Panc1 (cell line): ENCODE results near the gene ACSM3. TPM values are rescaled to one million over a fixed set of nuclear protein-coding genes. Genes with fewer than 3 reads are reported as not detected.

Experiments used
- ATAC-seq: fragments of 200-7000 bp; cut with Tn5 transposase; 2 replicates; pipeline ENCODE4 v1.9.1; 2020; ENCODE audit warnings: mild to moderate bottlenecking, moderate library complexity
- BruUV-seq: library from RNA; stranded (reverse); fragments of 400-500 nt; replicated peaks from 2 replicates; lab custom pipeline; 2021; lab: Mats Ljungman, UMichigan
- CTCF ChIA-PET: fragments of 300-600 bp; sonication (Branson Sonifier 250); formaldehyde crosslinking; loops from one replicate; lab custom pipeline; 2022; ENCODE audit warnings: antibody characterized with exemption; lab: Charles Lee
- POLR2A ChIA-PET: fragments of 300-600 bp; sonication (Branson Sonifier 250); formaldehyde crosslinking; loops from one replicate; lab custom pipeline; 2022; ENCODE audit warnings: antibody characterized with exemption; lab: Charles Lee
- DNase-seq: peaks from one replicate; pipeline ENCODE4 v3.0.0-alpha.2; 2010; ENCODE audit warnings: low read depth, low spot score
- H3K27ac ChIP-seq: 2 replicates; pipeline ENCODE4 v1.5.1; 2011; ENCODE audit warnings: mild to moderate bottlenecking, low read length, inconsistent platforms
- H3K27me3 ChIP-seq: fragments of 200-500 bp; sonication (Bioruptor generic); 2 replicates; pipeline ENCODE4 v1.6.0; 2014; ENCODE audit warnings: low read length, inconsistent platforms; ENCODE audit not compliant: control insufficient read depth, insufficient read depth
- H3K36me3 ChIP-seq: fragments of 200-500 bp; sonication (Bioruptor generic); 2 replicates; pipeline ENCODE4 v1.5.1; 2014; ENCODE audit warnings: inconsistent platforms, mild to moderate bottlenecking, low read length, moderate library complexity; ENCODE audit not compliant: control insufficient read depth, insufficient read depth
- H3K4me1 ChIP-seq: 2 replicates; pipeline ENCODE4 v1.5.1; 2011; ENCODE audit warnings: inconsistent platforms, mild to moderate bottlenecking, low read length, moderate library complexity; ENCODE audit not compliant: control insufficient read depth, insufficient read depth
- H3K4me3 ChIP-seq, 2 experiments: 2 replicates each; pipeline ENCODE4 v1.5.1; 2011 to 2012; ENCODE audit warnings: low read depth in 2 of 2, low read length in 2 of 2, mild to moderate bottlenecking in 2 of 2, inconsistent platforms in 1 of 2, moderate library complexity in 1 of 2
- H3K9me3 ChIP-seq: fragments of 200-500 bp; sonication (Bioruptor generic); 2 replicates; pipeline ENCODE4 v1.5.1; 2014; ENCODE audit warnings: low read depth, mild to moderate bottlenecking, inconsistent platforms, low read length, moderate library complexity; ENCODE audit not compliant: control insufficient read depth, insufficient read depth
- POLR2AphosphoS5 ChIP-seq: IDR thresholded peaks from 2 replicates; pipeline ENCODE4 v1.6.1; 2012; ENCODE audit warnings: mild to moderate bottlenecking, low read depth, low read length, moderate library complexity
- REST ChIP-seq, 2 experiments: IDR thresholded peaks; 2 replicates each; pipeline ENCODE4 v1.6.1; 2011 to 2012; ENCODE audit warnings: low read depth in 2 of 2, control low read depth in 1 of 2, low read length in 1 of 2, mild to moderate bottlenecking in 1 of 2, moderate library complexity in 1 of 2; ENCODE audit not compliant: insufficient read depth in 1 of 2
- SIN3A ChIP-seq: IDR thresholded peaks from 2 replicates; pipeline ENCODE4 v1.6.1; 2012; ENCODE audit warnings: low read depth, mild to moderate bottlenecking, low read length, moderate library complexity, borderline replicate concordance; ENCODE audit not compliant: insufficient read depth
- TCF7L2 ChIP-seq: IDR thresholded peaks from 2 replicates; pipeline ENCODE4 v1.6.1; 2011; ENCODE audit warnings: mild to moderate bottlenecking, low read depth, low read length, inconsistent platforms
- in situ Hi-C: cut with HindIII; loops from 2 replicates; pipeline ENCODE4 v1.10.0; 2016; ENCODE audit warnings: low sequenced_read_pairs, low pct_unique_long_range_greater_than_20kb
- intact Hi-C: fragments of 100-400 bp; cut with micrococcal nuclease; formaldehyde crosslinking; loops from one replicate; pipeline ENCODE4 v1.10.0; 2022; ENCODE audit not compliant: unreplicated experiment
- total RNA-seq: library from RNA; stranded (reverse); gene quantifications from one replicate; pipeline ENCODE4 v1.2.1, GENCODE V29; 2021; ENCODE audit not compliant: unreplicated experiment
- TF ChIP-seq, protein P1 (sequence below): fragments of 450-650 bp; IDR thresholded peaks from 2 replicates; pipeline ENCODE4 v1.5.1; 2017; ENCODE audit warnings: mild to moderate bottlenecking

ACSM3 gene
- total RNA-seq, 1 experiment from 2014 or later = 0.44 TPM

DNA sequence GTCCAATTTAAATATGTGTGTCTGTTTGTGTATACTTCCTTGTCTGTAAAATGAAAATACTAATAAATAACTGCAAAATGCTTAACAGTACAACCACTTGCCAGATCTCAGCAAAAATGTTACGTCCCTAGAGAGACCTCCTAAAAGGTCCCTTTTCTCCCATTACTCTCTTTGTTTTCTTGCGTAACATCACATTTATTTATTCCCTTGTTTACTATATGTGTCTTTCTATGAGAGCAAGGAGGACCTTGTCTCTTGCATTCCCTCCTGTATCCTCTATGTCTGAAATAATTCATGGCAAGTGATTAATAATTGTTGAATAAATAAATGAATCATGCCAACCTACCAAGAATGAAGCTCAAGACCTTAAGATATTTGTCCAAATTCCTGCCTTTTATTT lies 1.9 kb downstream of the ACSM3 start:
- TF ChIP-seq SIN3A (no peak), POLR2AphosphoS5 (no peak), TCF7L2 (no peak), REST (IDR thresholded peaks at IDR 0.05; ENCODE audit: insufficient read depth in 1 of 2, low read depth in 2 of 2, low read length in 1 of 2) (no peak)
- TF ChIP-seq, protein P1, sequence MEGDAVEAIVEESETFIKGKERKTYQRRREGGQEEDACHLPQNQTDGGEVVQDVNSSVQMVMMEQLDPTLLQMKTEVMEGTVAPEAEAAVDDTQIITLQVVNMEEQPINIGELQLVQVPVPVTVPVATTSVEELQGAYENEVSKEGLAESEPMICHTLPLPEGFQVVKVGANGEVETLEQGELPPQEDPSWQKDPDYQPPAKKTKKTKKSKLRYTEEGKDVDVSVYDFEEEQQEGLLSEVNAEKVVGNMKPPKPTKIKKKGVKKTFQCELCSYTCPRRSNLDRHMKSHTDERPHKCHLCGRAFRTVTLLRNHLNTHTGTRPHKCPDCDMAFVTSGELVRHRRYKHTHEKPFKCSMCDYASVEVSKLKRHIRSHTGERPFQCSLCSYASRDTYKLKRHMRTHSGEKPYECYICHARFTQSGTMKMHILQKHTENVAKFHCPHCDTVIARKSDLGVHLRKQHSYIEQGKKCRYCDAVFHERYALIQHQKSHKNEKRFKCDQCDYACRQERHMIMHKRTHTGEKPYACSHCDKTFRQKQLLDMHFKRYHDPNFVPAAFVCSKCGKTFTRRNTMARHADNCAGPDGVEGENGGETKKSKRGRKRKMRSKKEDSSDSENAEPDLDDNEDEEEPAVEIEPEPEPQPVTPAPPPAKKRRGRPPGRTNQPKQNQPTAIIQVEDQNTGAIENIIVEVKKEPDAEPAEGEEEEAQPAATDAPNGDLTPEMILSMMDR = no peak
- no TSS peak for BruUV-seq
- DNase-seq (no peak), ATAC-seq (no peak)
- intact Hi-C loops = no loop called here
- H3K27ac ChIP-seq = no peak overlapping the region
- H3K27me3 ChIP-seq = peaks cover 7% of the 10 kb centered on the region; the same call in 1 of the 2 replicates
- no peaks in the 10 kb centered on the region for H3K36me3 ChIP-seq
- CTCF ChIA-PET = no interaction called here
- POLR2A ChIA-PET = no interaction called here
- H3K4me3 ChIP-seq = no peak overlapping the region
- no peaks in the 10 kb centered on the region; the same call in 1 of the 2 replicates for H3K9me3 ChIP-seq
- no peaks in the 10 kb centered on the region for H3K4me1 ChIP-seq
- in situ Hi-C loops = no loop called here

GRCh38 chr16:20766294-20766693 lies 2.5 kb downstream of the ACSM3 start:
- BruUV-seq = no TSS peak
- DNase-seq (no peak), ATAC-seq (no peak)
- H3K36me3 ChIP-seq = no peaks in the 10 kb centered on the region
- in situ Hi-C loops (no loop called here), intact Hi-C loops (no loop called here)
- H3K4me1 ChIP-seq = no peaks in the 10 kb centered on the region
- CTCF ChIA-PET = no interaction called here
- peaks cover 7% of the 10 kb centered on the region; the same call in 1 of the 2 replicates for H3K27me3 ChIP-seq
- no peak overlapping the region for H3K27ac ChIP-seq
- no peaks in the 10 kb centered on the region; the same call in 1 of the 2 replicates for H3K9me3 ChIP-seq
- POLR2A ChIA-PET = no interaction called here
- H3K4me3 ChIP-seq = no peak overlapping the region
- TF ChIP-seq SIN3A (no peak), TCF7L2 (no peak), REST (IDR thresholded peaks at IDR 0.05; ENCODE audit: insufficient read depth in 1 of 2, low read depth in 2 of 2, low read length in 1 of 2) (no peak), POLR2AphosphoS5 (no peak)
- TF ChIP-seq, protein P1 = no peak
